Osteoblast (primary cell): ENCODE results near the gene DAG1. TPM values are rescaled to one million over a fixed set of nuclear protein-coding genes. Genes with fewer than 3 reads are reported as not detected.
A peak's percentile ranks its signal among the peaks of the same experiment; 100 is the strongest.

ENCODE experiments used
- DNase-seq: peaks from one replicate; pipeline ENCODE4 v3.0.0; 2011; ENCODE audit warnings: low spot score, mixed read lengths; ENCODE audit not compliant: insufficient read length; ENCODE audit errors: missing footprints
- H2AFZ ChIP-seq: 2 replicates; pipeline ENCODE4 v1.6.0; 2011; ENCODE audit warnings: mild to moderate bottlenecking, low read length
- H3K27ac ChIP-seq: 2 replicates; pipeline ENCODE4 v1.5.1; 2011; ENCODE audit warnings: mild to moderate bottlenecking, low read depth, low read length, moderate library complexity
- H3K27me3 ChIP-seq: 2 replicates; pipeline ENCODE4 v1.6.0; 2012; ENCODE audit warnings: mild to moderate bottlenecking, control low read depth, inconsistent platforms, low read length, moderate library complexity; ENCODE audit not compliant: insufficient read depth
- H3K36me3 ChIP-seq: 2 replicates; pipeline ENCODE4 v1.5.1; 2011; ENCODE audit warnings: mild to moderate bottlenecking, low read length, control low read depth, moderate library complexity; ENCODE audit not compliant: insufficient read depth
- H3K4me1 ChIP-seq: 2 replicates; pipeline ENCODE4 v1.5.1; 2011; ENCODE audit warnings: mild to moderate bottlenecking, low read length, control low read depth, moderate library complexity; ENCODE audit not compliant: insufficient read depth
- H3K4me2 ChIP-seq: 2 replicates; pipeline ENCODE4 v1.6.0; 2011; ENCODE audit warnings: mild to moderate bottlenecking, low read length; ENCODE audit not compliant: insufficient read depth
- H3K4me3 ChIP-seq: fragments of 200-600 bp; sonication (generic); 3 replicates; pipeline ENCODE4 v1.5.1; 2012; ENCODE audit warnings: mild to moderate bottlenecking, low read length, inconsistent platforms; ENCODE audit not compliant: insufficient read depth
- H3K79me2 ChIP-seq: 2 replicates; pipeline ENCODE4 v1.6.0; 2012; ENCODE audit warnings: mild to moderate bottlenecking, low read length, control low read depth, inconsistent platforms; ENCODE audit not compliant: insufficient read depth
- H3K9me3 ChIP-seq: 2 replicates; pipeline ENCODE4 v1.5.1; 2011; ENCODE audit warnings: low read depth, low read length, control low read depth
- H4K20me1 ChIP-seq: 2 replicates; pipeline ENCODE4 v1.6.0; 2012; ENCODE audit warnings: mild to moderate bottlenecking, low read length, control low read depth; ENCODE audit not compliant: insufficient read depth
- CTCF ChIP-seq: IDR thresholded peaks from 2 replicates; pipeline ENCODE4 v1.5.1; 2011; ENCODE audit warnings: mild to moderate bottlenecking, low read depth, low read length, moderate library complexity; ENCODE audit errors: extremely low read depth
- total RNA-seq: library from RNA; depleted of rRNA; stranded (reverse); fragments of >200 nt; gene quantifications from 2 replicates; pipeline ENCODE4 v1.2.3, GENCODE V29; 2012

Gene DAG1
- total RNA-seq = 55.4 and 58.3 TPM in 2 replicates

- no peaks in the 10 kb centered on the region for H3K27me3 ChIP-seq
Observed at GRCh38 chr3:49469936-49470713, at the start of gene DAG1. DAG1 (plus strand) TSS chr3:49470267; CDS start chr3:49510535, 40,268 bp downstream.

GRCh38 chr3:49421890-49422378 is 48.1 kb upstream of the DAG1 start:
- Histone ChIP-seq H4K20me1 (no peaks in the 10 kb centered on the region), H3K27ac (no peak overlapping the region), H2AFZ (no peak overlapping the region), H3K4me3 (no peak overlapping the region), H3K79me2 (no peaks in the 10 kb centered on the region), H3K4me2 (no peak overlapping the region), H3K27me3 (no peaks in the 10 kb centered on the region), H3K9me3 (no peaks in the 10 kb centered on the region), H3K4me1 (peaks cover 21% of the 10 kb centered on the region), H3K36me3 (peaks cover 11% of the 10 kb centered on the region)
- TF ChIP-seq CTCF = no peak
- DNase-seq = no peak

More at GRCh38 chr3:49469936-49470713, at the start of gene DAG1:
- Histone ChIP-seq H3K4me2 (peak within 1 kb of the TSS; percentile 96), H3K4me1 (peaks cover 22% of the 10 kb centered on the region), H3K9me3 (no peaks in the 10 kb centered on the region), H2AFZ (peak within 1 kb of the TSS; percentile 96), H3K79me2 (peaks cover 37% of the 10 kb centered on the region), H3K36me3 (no peaks in the 10 kb centered on the region), H3K4me3 (peak within 1 kb of the TSS; percentile 94), H3K27ac (peak within 1 kb of the TSS; percentile 88), H4K20me1 (peaks cover 5% of the 10 kb centered on the region)
- peak; percentile 100 for DNase-seq
- no peak for TF ChIP-seq CTCF

GRCh38 chr3:49422379-49423248 is 47.5 kb upstream of the DAG1 start, which contains the start of gene AMT:
AMT (minus strand) TSS chr3:49422473; CDS start chr3:49422450, 23 bp downstream.
- TF ChIP-seq CTCF = no peak

More at GRCh38 chr3:49422379-49423248, 47.5 kb upstream of the DAG1 start, which contains the start of gene AMT:
- Histone ChIP-seq H3K27ac (no peak within 1 kb of the TSS), H3K36me3 (peaks cover 4% of the 10 kb centered on the region), H3K9me3 (no peaks in the 10 kb centered on the region), H3K79me2 (no peaks in the 10 kb centered on the region), H3K4me3 (no peak within 1 kb of the TSS), H4K20me1 (no peaks in the 10 kb centered on the region), H3K4me1 (peaks cover 21% of the 10 kb centered on the region), H2AFZ (no peak within 1 kb of the TSS), H3K27me3 (no peaks in the 10 kb centered on the region), H3K4me2 (no peak within 1 kb of the TSS)
- no peak for DNase-seq
